ENCODE data around the gene PLEKHA1.
A peak's percentile ranks its signal among the peaks of the same experiment; 100 is the strongest.

The PLEKHA1 gene

DNA sequence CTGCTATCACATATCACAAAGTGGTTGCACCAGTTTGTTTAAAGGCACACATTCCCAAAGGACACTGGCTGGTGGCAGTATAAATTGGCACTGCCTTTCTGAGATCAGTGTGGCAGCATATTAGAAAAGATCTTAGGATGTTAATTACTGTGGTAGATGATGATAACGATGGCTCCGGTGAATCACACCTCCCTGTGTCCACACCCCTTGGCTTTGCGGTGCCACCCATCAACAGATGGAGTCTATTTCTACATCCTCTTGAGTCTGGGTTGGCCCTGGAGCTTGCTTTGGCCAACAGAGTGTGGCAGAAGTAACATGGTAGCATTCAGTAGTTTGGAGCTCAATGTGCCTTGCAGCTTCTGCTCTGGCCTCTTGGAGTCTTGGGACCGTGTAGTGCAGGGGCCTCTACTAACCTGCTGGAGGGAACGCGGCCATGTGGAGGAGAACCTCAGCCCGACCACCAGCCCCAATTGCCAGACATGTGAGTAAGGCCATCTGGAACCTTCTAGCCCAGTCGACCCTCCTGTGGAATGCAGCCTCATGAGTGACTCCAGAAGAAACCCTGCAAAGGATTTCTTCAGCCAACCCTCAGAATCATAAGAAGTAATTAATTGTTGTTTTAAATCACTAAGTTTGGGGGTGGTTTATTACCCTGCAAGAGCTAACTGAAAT lies 27.2 kb upstream of the PLEKHA1 start:
- Histone ChIP-seq H2AFZ (ENCODE audit: low read depth, low read length) (no peak overlapping the region), H3K4ac (ENCODE audit: low read depth in 1 of 2, low read length in 2 of 2) (no peak overlapping the region), H4K91ac (ENCODE audit: low read length) (no peak overlapping the region), H2BK5ac (ENCODE audit: low read depth, low read length, poor library complexity, severe bottlenecking) (no peak overlapping the region), H3K79me1 (replicated peaks; ENCODE audit: low read length, poor library complexity, severe bottlenecking) (no peaks in the 10 kb centered on the region), H3K23ac (ENCODE audit: low read length in 2 of 2) (no peak overlapping the region), H2AK5ac (ENCODE audit: low read length, severe bottlenecking) (peak overlapping the region; percentile 61), H3K4me1 (ENCODE audit: control insufficient read depth, insufficient read depth, low read depth, low read length) (peaks cover 17% of the 10 kb centered on the region), H2BK12ac (ENCODE audit: low read length in 2 of 2) (no peak overlapping the region), H3K36me3 (ENCODE audit: control insufficient read depth in 1 of 2, insufficient read depth in 2 of 2, low read depth in 1 of 2, low read length in 2 of 2) (no peaks in the 10 kb centered on the region), H3K14ac (ENCODE audit: low read length in 2 of 2) (no peak overlapping the region), H3K27me3 (ENCODE audit: control insufficient read depth in 1 of 2, insufficient read depth in 1 of 2, low read length in 2 of 2) (peaks cover 0 to 16% of the 10 kb centered on the region in 2 experiments), H3K4me3 (ENCODE audit: insufficient read depth in 1 of 2, low read depth in 1 of 2, low read length in 2 of 2) (no peak overlapping the region), H3K4me2 (ENCODE audit: low read length, poor library complexity, severe bottlenecking) (no peak overlapping the region), H3K9ac (ENCODE audit: low read length) (no peak overlapping the region), H3K18ac (ENCODE audit: low read depth in 1 of 2, low read length in 2 of 2) (no peak overlapping the region), H2BK120ac (ENCODE audit: low read depth, low read length) (no peak overlapping the region), H3K9me3 (ENCODE audit: control insufficient read depth, low read length) (no peaks in the 10 kb centered on the region), H4K8ac (ENCODE audit: low read length) (no peak overlapping the region), H2BK15ac (ENCODE audit: low read depth, poor library complexity, severe bottlenecking) (no peak overlapping the region), H3K27ac (ENCODE audit: low read length, poor library complexity, severe bottlenecking) (no peak overlapping the region)
- DNase-seq: no peak
- 90% methylated on average over 7 of the region's 8 CpGs for WGBS

DNA sequence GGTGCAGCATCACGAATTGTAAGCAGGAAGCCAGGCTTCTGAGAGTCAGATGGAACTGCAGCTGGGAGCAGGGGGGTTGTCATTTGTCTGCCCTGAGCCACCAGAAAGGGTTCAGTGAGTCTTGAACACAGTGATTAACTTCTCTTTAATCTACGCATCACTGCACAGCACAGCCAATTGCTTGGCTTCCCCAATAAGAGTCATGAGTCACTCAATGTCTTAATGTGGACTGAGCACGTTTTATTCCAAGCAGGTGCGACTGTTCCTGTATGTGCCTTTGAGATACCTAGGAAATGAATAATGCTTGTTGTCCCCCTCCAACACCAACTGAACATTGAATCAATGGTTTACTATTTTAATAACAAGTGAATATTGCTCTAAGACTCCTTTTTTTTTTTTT lies 26.0 kb upstream of the PLEKHA1 start:
- DNase-seq: no peak
- Histone ChIP-seq H2AFZ (ENCODE audit: low read depth, low read length) (no peak overlapping the region), H3K9ac (ENCODE audit: low read length) (no peak overlapping the region), H3K79me1 (replicated peaks; ENCODE audit: low read length, poor library complexity, severe bottlenecking) (no peaks in the 10 kb centered on the region), H3K4me2 (ENCODE audit: low read length, poor library complexity, severe bottlenecking) (no peak overlapping the region), H2BK5ac (ENCODE audit: low read depth, low read length, poor library complexity, severe bottlenecking) (no peak overlapping the region), H3K4me1 (ENCODE audit: control insufficient read depth, insufficient read depth, low read depth, low read length) (peaks cover 15% of the 10 kb centered on the region), H3K27me3 (ENCODE audit: control insufficient read depth in 1 of 2, insufficient read depth in 1 of 2, low read length in 2 of 2) (peaks cover 0 to 24% of the 10 kb centered on the region in 2 experiments), H2BK15ac (ENCODE audit: low read depth, poor library complexity, severe bottlenecking) (no peak overlapping the region), H3K4ac (ENCODE audit: low read depth in 1 of 2, low read length in 2 of 2) (no peak overlapping the region), H2AK5ac (ENCODE audit: low read length, severe bottlenecking) (no peak overlapping the region), H3K14ac (ENCODE audit: low read length in 2 of 2) (no peak overlapping the region), H3K18ac (ENCODE audit: low read depth in 1 of 2, low read length in 2 of 2) (no peak overlapping the region), H2BK120ac (ENCODE audit: low read depth, low read length) (no peak overlapping the region), H3K27ac (ENCODE audit: low read length, poor library complexity, severe bottlenecking) (peak overlapping the region; percentile 71), H3K36me3 (ENCODE audit: control insufficient read depth in 1 of 2, insufficient read depth in 2 of 2, low read depth in 1 of 2, low read length in 2 of 2) (no peaks in the 10 kb centered on the region), H3K9me3 (ENCODE audit: control insufficient read depth, low read length) (no peaks in the 10 kb centered on the region), H4K91ac (ENCODE audit: low read length) (no peak overlapping the region), H2BK12ac (ENCODE audit: low read length in 2 of 2) (no peak overlapping the region), H4K8ac (ENCODE audit: low read length) (no peak overlapping the region), H3K4me3 (ENCODE audit: insufficient read depth in 1 of 2, low read depth in 1 of 2, low read length in 2 of 2) (no peak overlapping the region), H3K23ac (ENCODE audit: low read length in 2 of 2) (no peak overlapping the region)
- 72% methylated on average over 4 of the region's 4 CpGs for WGBS

DNA sequence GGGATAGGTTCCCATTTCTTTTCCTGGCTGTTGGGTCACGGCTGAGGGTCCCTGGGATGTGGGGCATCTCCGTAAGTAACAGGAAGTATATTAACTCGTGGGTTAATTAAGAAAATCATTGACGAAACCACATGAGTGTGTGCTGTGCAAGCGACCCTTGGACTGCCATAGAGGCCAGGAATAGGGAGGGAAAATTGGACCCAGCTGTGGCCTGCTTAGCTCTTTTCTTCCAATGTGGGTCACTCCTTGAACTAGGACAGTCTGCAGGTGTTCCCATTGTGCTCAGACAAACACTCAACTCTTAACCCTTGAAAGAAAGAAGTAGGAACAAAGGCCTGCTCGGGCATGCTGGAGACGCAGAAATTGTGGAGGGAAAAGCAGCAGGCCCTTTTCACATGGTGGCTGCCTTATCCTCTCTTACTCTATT lies 25.6 kb upstream of the PLEKHA1 start:
- Histone ChIP-seq H3K27me3 (ENCODE audit: control insufficient read depth in 1 of 2, insufficient read depth in 1 of 2, low read length in 2 of 2) (peaks cover 0 to 28% of the 10 kb centered on the region in 2 experiments), H3K14ac (ENCODE audit: low read length in 2 of 2) (no peak overlapping the region), H3K4ac (ENCODE audit: low read depth in 1 of 2, low read length in 2 of 2) (no peak overlapping the region)

DNA sequence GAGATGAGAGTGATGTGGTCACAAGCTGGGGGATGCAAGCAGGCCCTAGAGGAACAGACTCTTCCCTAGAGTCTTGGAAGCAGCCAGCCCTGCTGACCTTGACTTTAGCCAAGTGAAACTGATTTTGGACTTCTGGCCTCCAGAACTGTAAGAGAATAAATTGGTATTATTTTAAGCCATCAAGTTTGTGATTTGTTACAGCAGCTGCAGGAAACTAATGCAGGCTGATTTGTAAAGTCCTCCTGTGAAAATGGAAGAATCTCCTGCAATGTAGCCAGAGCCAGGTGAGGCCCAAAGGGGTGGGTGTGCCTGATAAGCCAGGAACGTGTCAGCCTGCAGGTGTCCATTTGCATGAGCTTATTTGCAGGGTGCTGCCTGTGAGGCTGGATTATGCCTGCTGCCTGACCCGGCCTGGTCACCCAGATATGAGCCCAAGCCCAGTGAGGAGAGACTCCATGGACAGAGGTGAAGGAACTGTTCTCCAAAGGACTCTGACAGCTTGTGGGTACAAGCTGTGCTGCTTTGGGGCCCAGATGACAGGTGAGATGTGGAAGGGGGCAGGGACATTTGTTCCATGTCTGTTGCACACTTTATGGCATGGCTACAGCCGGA lies 24.6 kb upstream of the PLEKHA1 start:
- H2AK5ac ChIP-seq (ENCODE audit: low read length, severe bottlenecking): no peak overlapping the region
- H3K23ac ChIP-seq (ENCODE audit: low read length in 2 of 2): no peak overlapping the region
- H3K4me3 ChIP-seq (ENCODE audit: insufficient read depth in 1 of 2, low read depth in 1 of 2, low read length in 2 of 2): no peak overlapping the region
- H2AFZ ChIP-seq (ENCODE audit: low read depth, low read length): no peak overlapping the region
- H2BK5ac ChIP-seq (ENCODE audit: low read depth, low read length, poor library complexity, severe bottlenecking): no peak overlapping the region
- H2BK12ac ChIP-seq (ENCODE audit: low read length in 2 of 2): no peak overlapping the region
- 75% methylated on average over 3 of the region's 3 CpGs for WGBS
- peaks cover 0 to 28% of the 10 kb centered on the region in 2 experiments for H3K27me3 ChIP-seq (ENCODE audit: control insufficient read depth in 1 of 2, insufficient read depth in 1 of 2, low read length in 2 of 2)
- no peaks in the 10 kb centered on the region for H3K79me1 ChIP-seq (replicated peaks; ENCODE audit: low read length, poor library complexity, severe bottlenecking)
- H3K9ac ChIP-seq (ENCODE audit: low read length): no peak overlapping the region
- no peak overlapping the region for H4K91ac ChIP-seq (ENCODE audit: low read length)
- H2BK120ac ChIP-seq (ENCODE audit: low read depth, low read length): no peak overlapping the region
- no peak overlapping the region for H3K27ac ChIP-seq (ENCODE audit: low read length, poor library complexity, severe bottlenecking)
- H3K4ac ChIP-seq (ENCODE audit: low read depth in 1 of 2, low read length in 2 of 2): no peak overlapping the region
- no peaks in the 10 kb centered on the region for H3K9me3 ChIP-seq (ENCODE audit: control insufficient read depth, low read length)
- H3K4me1 ChIP-seq (ENCODE audit: control insufficient read depth, insufficient read depth, low read depth, low read length): peaks cover 10% of the 10 kb centered on the region
- H2BK15ac ChIP-seq (ENCODE audit: low read depth, poor library complexity, severe bottlenecking): no peak overlapping the region
- H3K36me3 ChIP-seq (ENCODE audit: control insufficient read depth in 1 of 2, insufficient read depth in 2 of 2, low read depth in 1 of 2, low read length in 2 of 2): no peaks in the 10 kb centered on the region
- DNase-seq: no peak
- no peak overlapping the region for H3K14ac ChIP-seq (ENCODE audit: low read length in 2 of 2)
- H3K18ac ChIP-seq (ENCODE audit: low read depth in 1 of 2, low read length in 2 of 2): no peak overlapping the region
- no peak overlapping the region for H3K4me2 ChIP-seq (ENCODE audit: low read length, poor library complexity, severe bottlenecking)
- H4K8ac ChIP-seq (ENCODE audit: low read length): no peak overlapping the region

More for the DNA sequence above, 25.6 kb upstream of the PLEKHA1 start:
- no peak overlapping the region for H3K23ac ChIP-seq (ENCODE audit: low read length in 2 of 2)
- DNase-seq: no peak
- H2AFZ ChIP-seq (ENCODE audit: low read depth, low read length): no peak overlapping the region
- no peak overlapping the region for H3K9ac ChIP-seq (ENCODE audit: low read length)
- H3K4me1 ChIP-seq (ENCODE audit: control insufficient read depth, insufficient read depth, low read depth, low read length): peaks cover 15% of the 10 kb centered on the region
- no peaks in the 10 kb centered on the region for H3K36me3 ChIP-seq (ENCODE audit: control insufficient read depth in 1 of 2, insufficient read depth in 2 of 2, low read depth in 1 of 2, low read length in 2 of 2)
- WGBS: 88% methylated on average over 7 of the region's 7 CpGs
- no peak overlapping the region for H2BK15ac ChIP-seq (ENCODE audit: low read depth, poor library complexity, severe bottlenecking)
- H2BK5ac ChIP-seq (ENCODE audit: low read depth, low read length, poor library complexity, severe bottlenecking): no peak overlapping the region
- H2AK5ac ChIP-seq (ENCODE audit: low read length, severe bottlenecking): no peak overlapping the region
- H4K8ac ChIP-seq (ENCODE audit: low read length): no peak overlapping the region
- no peak overlapping the region for H2BK120ac ChIP-seq (ENCODE audit: low read depth, low read length)
- peak overlapping the region; percentile 53 for H3K27ac ChIP-seq (ENCODE audit: low read length, poor library complexity, severe bottlenecking)
- H4K91ac ChIP-seq (ENCODE audit: low read length): no peak overlapping the region
- no peak overlapping the region for H3K4me3 ChIP-seq (ENCODE audit: insufficient read depth in 1 of 2, low read depth in 1 of 2, low read length in 2 of 2)
- H3K9me3 ChIP-seq (ENCODE audit: control insufficient read depth, low read length): no peaks in the 10 kb centered on the region
- H3K4me2 ChIP-seq (ENCODE audit: low read length, poor library complexity, severe bottlenecking): no peak overlapping the region
- no peak overlapping the region for H3K18ac ChIP-seq (ENCODE audit: low read depth in 1 of 2, low read length in 2 of 2)
- H2BK12ac ChIP-seq (ENCODE audit: low read length in 2 of 2): no peak overlapping the region
- H3K79me1 ChIP-seq (replicated peaks; ENCODE audit: low read length, poor library complexity, severe bottlenecking): no peaks in the 10 kb centered on the region

Data from mesenchymal stem cell (in vitro differentiated cells and primary cell).